Fibroblast of the conjunctiva (primary cell): ENCODE results near the gene UGCG.
A peak's percentile ranks its signal among the peaks of the same experiment; 100 is the strongest.
"Not testable (repeated sequence)": the region's sequence is repeated elsewhere in the genome, so short reads cannot be mapped to it uniquely, and the experiment has no call there.

Experiments
- DNase-seq: peaks from one replicate; pipeline ENCODE4 v3.0.0-alpha.2; 2010; ENCODE audit warnings: low read depth

The UGCG gene

DNA sequence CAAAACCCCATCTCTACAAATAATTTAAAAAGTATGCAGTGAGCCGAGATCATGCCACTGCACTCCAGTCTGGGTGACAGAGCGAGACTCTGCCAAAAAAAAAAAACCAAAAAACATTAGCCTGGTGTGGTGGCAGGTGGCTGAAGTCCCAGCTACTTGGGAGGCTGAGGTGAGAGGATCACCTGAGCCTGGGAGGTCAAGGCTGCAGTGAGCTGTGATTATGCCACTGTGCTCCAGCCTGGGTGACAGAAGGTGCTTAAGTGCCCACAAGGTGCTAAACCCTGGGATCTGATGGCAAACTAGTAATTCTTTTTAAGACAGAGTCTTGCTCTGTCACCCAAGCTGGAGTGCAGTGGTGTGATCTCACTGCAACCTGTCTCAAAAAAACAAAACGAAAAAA is 5.7 kb upstream of the UGCG start:
- not testable (repeated sequence) for DNase-seq

- DNase-seq = no peak
Measured at GRCh38 chr9:111891910-111892499, 4.6 kb upstream of the UGCG start.

- peak; percentile 16 for DNase-seq
Measured at GRCh38 chr9:111896942-111897600, 457 bp downstream of the UGCG start.

DNA sequence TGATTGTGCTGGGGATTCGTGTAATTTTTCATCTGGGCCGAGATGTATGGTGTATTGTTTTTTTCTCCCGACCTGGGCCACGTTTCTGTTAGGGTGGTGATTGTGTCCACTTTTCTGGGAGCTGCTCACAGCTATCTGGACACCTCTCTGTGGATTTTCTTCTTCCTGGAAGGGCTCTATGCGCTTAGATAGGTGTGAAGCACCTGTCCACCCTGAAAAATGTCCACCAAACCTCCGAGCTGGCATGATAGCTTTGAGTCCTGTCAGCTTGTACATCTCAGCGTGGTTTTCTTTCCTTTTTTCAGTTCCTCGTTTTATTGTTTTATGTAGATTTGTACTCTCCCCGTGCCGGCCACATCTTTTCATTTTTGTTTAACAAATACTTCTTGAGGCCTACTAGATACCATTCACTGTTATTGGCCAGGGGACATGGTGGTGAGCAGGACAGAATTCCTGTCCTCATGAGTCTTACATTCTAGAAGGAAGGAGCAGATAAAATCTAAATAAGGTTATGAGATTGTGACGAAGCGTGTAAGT is 1.1 kb downstream of the UGCG start:
- DNase-seq = no peak

DNA sequence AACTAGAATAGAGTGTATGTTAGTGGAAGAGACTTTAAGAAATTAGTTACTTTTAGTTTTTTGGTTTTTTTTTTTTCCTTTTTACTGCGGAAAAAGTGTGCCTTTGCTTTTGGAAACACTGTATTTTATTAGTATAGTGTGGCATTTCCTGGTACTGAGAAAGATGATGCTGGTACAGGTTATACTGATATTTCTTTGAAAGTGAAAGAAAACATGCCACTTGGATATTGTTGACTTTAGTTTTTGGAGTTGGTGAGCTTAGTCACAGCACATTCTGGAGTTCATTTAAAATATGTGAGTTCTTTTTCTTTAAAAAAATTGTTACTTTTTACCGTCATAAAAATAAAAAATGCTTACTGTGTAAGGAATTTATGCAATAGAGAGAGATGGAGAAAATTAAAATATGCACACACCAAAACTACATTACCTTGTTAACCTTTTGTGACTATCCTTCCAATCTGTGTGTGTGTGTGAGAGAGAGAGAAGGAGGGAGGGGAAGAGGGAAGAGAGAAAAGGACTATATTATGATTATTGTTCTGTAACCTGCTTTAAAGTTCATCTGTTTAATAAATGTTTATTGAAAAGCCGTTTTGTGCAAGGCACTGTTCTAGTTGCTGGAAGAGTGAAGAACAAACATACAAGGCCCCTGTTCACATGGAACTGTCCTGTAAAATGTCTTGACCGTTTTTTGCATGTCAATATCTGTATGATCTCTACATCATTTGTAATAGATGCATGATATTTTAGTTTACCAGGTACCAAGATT is 1.9 kb downstream of the UGCG start:
- DNase-seq = no peak

GRCh38 chr9:111900151-111900857 is 3.7 kb downstream of the UGCG start:
- DNase-seq = no peak

DNA sequence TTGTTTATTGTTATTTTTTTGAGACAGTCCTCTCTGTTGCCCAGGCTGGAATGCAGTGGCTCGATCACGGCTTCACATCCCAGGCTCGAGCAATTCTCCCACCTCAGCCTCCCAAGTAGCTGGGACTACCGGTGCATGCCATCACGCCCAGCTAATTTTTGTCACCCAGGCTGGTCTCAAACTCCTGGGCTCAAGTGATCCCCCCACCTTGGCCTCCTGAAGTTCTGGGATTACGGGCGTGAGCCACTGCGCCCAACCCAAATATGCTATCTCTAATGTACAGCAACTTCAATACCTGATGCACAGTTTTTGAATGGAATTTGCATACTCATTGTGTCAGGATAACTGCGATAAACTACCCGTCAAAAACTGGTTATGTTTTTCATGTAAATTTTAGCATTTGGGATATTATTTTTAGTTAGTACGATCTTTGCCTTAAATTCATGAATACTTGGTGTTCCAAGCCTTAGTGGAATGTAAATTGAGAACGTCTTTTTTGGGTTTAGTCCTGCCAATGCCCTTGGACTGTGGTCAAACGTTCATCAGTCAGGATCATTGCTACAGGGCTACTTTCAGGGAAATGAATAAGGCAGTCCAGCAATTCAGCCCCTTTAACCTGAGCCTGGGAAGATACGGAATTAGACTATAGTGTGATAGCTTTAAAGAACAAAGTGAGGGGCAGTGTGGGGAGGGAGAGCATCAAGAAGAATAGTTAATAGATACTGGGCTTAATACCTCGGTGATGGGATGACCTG is 4.4 kb downstream of the UGCG start:
- peak; percentile 13 for DNase-seq

DNA sequence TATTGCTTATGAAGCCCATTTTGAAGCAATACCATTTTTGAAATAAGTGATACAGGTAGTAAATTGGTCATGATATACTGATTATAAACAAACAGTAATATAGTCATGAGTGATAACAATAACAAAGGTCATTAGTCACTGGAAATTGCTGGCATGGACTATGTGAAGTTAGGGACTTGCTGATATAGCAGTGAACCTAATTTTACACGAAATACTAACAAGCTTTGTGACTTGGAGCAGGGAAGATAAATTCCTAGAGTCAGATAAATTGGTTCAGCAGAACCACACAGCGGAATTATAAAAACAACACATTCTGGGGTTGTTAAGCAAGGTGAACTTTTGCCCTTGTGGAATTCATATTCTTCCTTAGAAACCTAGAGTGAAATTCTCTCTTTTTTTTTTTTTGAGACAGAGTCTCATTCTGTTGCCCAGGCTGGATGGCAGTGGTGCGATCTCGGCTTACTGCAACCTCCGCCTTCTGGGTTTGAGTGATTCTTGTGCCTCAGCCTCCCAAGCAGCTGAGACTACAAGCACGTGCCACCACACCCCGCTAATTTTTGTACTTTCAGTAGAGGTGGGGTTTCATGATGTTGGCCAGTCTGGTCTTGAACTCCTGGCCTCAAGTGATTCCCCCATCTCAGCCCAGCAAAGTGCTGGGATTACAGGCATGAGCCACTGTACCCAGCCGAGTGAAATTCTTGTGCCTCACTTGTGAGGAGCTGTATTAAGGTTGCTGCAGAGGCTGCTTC is 6.0 kb downstream of the UGCG start:
- no peak for DNase-seq

DNA sequence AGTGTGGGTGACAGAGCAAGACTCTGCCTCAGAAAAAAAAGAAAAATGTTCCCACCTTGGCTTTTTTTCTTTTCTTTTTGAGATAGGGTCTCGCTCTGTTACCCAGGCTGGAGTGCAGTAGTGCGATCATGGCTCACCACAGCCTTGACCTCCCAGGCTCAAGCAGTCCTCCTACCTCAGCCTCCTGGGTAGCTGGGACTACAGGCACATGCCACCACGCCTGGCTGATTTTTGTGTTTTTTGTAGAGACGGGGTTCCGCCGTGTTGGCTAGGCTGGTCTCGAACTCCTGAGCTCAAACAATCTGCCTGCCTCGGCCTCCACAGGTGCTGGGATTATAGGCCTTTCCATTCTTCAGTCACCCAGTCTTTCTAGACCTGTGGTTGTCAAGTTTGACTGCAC is 6.9 kb downstream of the UGCG start:
- not testable (repeated sequence) for DNase-seq

DNA sequence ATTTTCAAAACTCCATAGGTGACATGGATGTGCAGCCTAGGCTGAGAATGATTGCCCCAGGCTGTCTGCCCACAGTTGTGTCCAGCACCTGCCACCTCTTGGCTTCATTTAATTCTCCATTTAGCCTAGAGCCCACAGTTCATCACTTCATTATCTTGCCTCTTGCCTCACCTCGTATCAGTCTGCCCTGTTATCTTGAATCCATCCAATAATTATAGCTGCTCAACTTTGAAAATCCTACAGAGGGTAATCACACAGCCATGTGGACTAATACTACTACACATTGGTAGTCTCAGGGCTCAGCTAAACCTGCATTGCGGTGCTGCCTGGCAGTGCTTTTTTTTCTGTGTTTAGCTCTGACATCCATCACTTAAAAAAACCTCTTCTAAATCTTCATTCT is 7.4 kb downstream of the UGCG start:
- DNase-seq = no peak

GRCh38 chr9:111904891-111905291 is 8.3 kb downstream of the UGCG start:
- no peak for DNase-seq

GRCh38 chr9:111907147-111907546 is 10.5 kb downstream of the UGCG start:
- no peak for DNase-seq

DNA sequence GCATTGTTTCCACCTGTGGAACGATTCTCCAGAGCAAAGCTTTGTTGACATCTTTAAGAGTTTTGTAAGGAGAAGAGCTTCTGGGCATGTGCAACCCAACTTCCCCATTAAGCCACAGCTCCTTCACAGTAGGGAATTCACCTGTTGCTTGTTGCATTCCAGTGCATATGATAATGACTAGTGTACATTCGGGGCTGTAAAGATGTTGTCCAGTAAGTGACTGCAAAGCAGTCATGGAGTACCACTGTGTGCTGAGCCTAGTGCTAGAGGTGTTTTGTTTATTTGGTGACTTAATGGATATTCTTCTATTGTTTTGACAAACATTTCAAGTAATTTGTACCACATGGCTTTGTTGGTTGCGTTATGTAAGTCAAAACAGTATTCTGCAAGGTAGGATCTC is 12.8 kb downstream of the UGCG start:
- DNase-seq = no peak

DNA sequence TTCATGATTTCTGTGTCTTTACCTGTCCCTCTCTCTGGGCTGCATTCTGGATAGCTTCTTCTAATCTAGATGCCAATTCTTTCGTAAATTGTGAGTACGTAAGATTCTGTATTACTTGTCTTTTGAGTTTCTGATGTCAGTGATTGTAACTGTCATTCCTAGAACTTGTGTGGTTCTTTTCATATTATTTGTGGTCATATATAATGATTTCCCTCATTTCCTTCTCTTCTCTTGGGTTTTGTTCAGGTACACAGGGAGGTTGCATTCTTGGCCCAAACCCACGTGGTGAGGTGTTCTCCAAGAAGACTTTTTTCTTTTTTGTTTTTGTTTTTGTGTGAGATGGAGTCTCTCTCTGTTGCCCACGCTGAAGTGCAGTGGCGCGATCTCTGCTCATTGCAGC is 13.8 kb downstream of the UGCG start:
- no peak for DNase-seq

GRCh38 chr9:111913159-111913558 is 16.5 kb downstream of the UGCG start:
- no peak for DNase-seq

- peak; percentile 17 for DNase-seq
Measured at GRCh38 chr9:111914749-111915424, 18.3 kb downstream of the UGCG start.

DNA sequence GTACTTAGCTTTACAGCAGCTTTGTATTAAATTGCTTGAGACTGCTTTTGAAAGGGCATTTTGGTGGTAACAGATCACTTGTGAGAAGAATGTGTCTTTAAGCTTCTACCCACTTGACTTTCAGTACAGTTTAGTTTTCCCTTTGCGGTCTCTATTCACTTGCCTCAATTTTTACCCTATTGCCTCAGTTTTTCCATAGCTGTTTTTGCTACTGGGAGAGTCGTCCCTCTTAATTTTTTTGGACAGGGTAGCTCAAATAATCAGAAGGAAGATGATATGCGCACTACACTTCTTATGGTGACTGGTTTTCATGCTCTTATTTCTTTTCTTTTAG is 18.8 kb downstream of the UGCG start:
- DNase-seq = no peak

DNA sequence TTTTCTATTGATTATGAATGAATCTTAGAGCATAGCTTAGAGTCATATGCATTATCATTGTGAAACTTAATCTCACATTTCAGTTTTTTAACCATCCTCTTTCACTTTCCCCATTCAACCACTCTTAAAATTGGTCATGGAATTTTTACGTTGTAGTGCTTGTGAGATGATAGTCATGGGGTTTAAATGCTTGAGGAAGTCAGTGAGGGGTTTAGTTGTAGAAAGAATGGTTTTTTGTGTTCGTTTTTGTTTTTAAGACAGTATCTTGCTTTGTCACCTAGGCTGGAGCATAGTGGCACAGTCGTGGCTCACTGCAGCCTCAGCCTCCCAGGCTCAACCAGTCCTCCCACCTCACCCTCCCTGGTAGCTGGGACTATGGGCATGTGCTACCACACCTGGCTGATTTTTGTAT is 19.6 kb downstream of the UGCG start:
- no peak for DNase-seq

- no peak for DNase-seq
Measured at GRCh38 chr9:111917201-111917600, 20.6 kb downstream of the UGCG start.

- no peak for DNase-seq
Measured at GRCh38 chr9:111917980-111918379, 21.4 kb downstream of the UGCG start.

- no peak for DNase-seq
Measured at GRCh38 chr9:111919875-111920274, 23.3 kb downstream of the UGCG start.
